ENCODE results near the gene DCAF8L2. TPM values are rescaled to one million over a fixed set of nuclear protein-coding genes. Genes with fewer than 3 reads are reported as not detected.
"Not testable (repeated sequence)": the region's sequence is repeated elsewhere in the genome, so short reads cannot be mapped to it uniquely, and the experiment has no call there.

Gene DCAF8L2
- total and polyA plus RNA-seq, 2 experiments from 2014 or later, result not detected

- no peaks in the 10 kb centered on the region for H3K9me3 ChIP-seq (ENCODE audit: low read depth)
- H3K27me3 ChIP-seq, result no peaks in the 10 kb centered on the region
- no peak overlapping the region for H3K27ac ChIP-seq
- H3K36me3 ChIP-seq, result no peaks in the 10 kb centered on the region
- DNase-seq (ENCODE audit: low read depth in 1 of 2, low spot score in 1 of 2), result peak in 1 of 2 donors; percentile 72
- no peak overlapping the region for H3K4me3 ChIP-seq
- no peak for TF ChIP-seq CTCF (IDR thresholded peaks at IDR 0.05; ENCODE audit: low read depth, low read length)
- no peaks in the 10 kb centered on the region for H3K4me1 ChIP-seq (ENCODE audit: low read depth)
These were observed 85.3 kb downstream of the DCAF8L2 start for GRCh38 chrX:27675493-27675892.

GRCh38 chrX:27679281-27679680 is 89.1 kb downstream of the DCAF8L2 start:
- no peaks in the 10 kb centered on the region for H3K4me1 ChIP-seq (ENCODE audit: low read depth)
- no peak overlapping the region for H3K27ac ChIP-seq

GRCh38 chrX:27680726-27681125 is 90.6 kb downstream of the DCAF8L2 start:
- Histone ChIP-seq H3K36me3 (no peaks in the 10 kb centered on the region), H3K4me3 (no peak overlapping the region), H3K4me1 (ENCODE audit: low read depth) (no peaks in the 10 kb centered on the region), H3K27ac (no peak overlapping the region), H3K9me3 (ENCODE audit: low read depth) (no peaks in the 10 kb centered on the region), H3K27me3 (no peaks in the 10 kb centered on the region)
- DNase-seq (ENCODE audit: low read depth in 1 of 2, low spot score in 1 of 2), result peak in 1 of 2 donors; percentile 33
- no peak for TF ChIP-seq CTCF (IDR thresholded peaks at IDR 0.05; ENCODE audit: low read depth, low read length)

More at GRCh38 chrX:27679281-27679680, 89.1 kb downstream of the DCAF8L2 start:
- Histone ChIP-seq H3K9me3 (ENCODE audit: low read depth) (no peaks in the 10 kb centered on the region), H3K27me3 (no peaks in the 10 kb centered on the region), H3K36me3 (no peaks in the 10 kb centered on the region), H3K4me3 (no peak overlapping the region)
- DNase-seq (ENCODE audit: low read depth in 1 of 2, low spot score in 1 of 2), result peak in 1 of 2 donors; percentile 35
- TF ChIP-seq CTCF (IDR thresholded peaks at IDR 0.05; ENCODE audit: low read depth, low read length), result no peak

GRCh38 chrX:27683566-27684208 is 93.5 kb downstream of the DCAF8L2 start:
- not testable (repeated sequence) for H3K4me1 ChIP-seq (ENCODE audit: low read depth); H3K4me3 ChIP-seq; H3K27ac ChIP-seq; H3K36me3 ChIP-seq; H3K9me3 ChIP-seq (ENCODE audit: low read depth); H3K27me3 ChIP-seq
- DNase-seq (ENCODE audit: low read depth in 1 of 2, low spot score in 1 of 2), result peak; percentile 44 to 57
- peak; percentile 52 for TF ChIP-seq CTCF (IDR thresholded peaks at IDR 0.05; ENCODE audit: low read depth, low read length)

GRCh38 chrX:27694667-27695066 is 104.5 kb downstream of the DCAF8L2 start:
- no peak overlapping the region for H3K4me3 ChIP-seq
- no peaks in the 10 kb centered on the region for H3K4me1 ChIP-seq (ENCODE audit: low read depth)
- no peaks in the 10 kb centered on the region for H3K36me3 ChIP-seq
- TF ChIP-seq CTCF (IDR thresholded peaks at IDR 0.05; ENCODE audit: low read depth, low read length), result no peak
- no peaks in the 10 kb centered on the region for H3K27me3 ChIP-seq
- no peaks in the 10 kb centered on the region for H3K9me3 ChIP-seq (ENCODE audit: low read depth)
- no peak for DNase-seq (ENCODE audit: low read depth in 1 of 2, low spot score in 1 of 2)
- no peak overlapping the region for H3K27ac ChIP-seq
